WTC11 (cell line): ENCODE results near the gene CCDC92.

Experiments used
- ATF3 ChIP-seq: sonication (generic); formaldehyde crosslinking; conservative IDR thresholded peaks from 2 replicates; pipeline ENCODE4 v1.8.1; 2022; ENCODE audit warnings: mild to moderate bottlenecking, missing genetic modification reagents
- CTCF ChIP-seq: fragments of 200-600 bp; IDR thresholded peaks from 2 replicates; pipeline ENCODE4 v1.8.0; 2022; ENCODE audit warnings: antibody characterized with exemption
- MLX ChIP-seq: sonication (generic); formaldehyde crosslinking; IDR thresholded peaks from 2 replicates; pipeline ENCODE4 v1.8.1; 2023; ENCODE audit warnings: mild to moderate bottlenecking, missing genetic modification reagents, moderate library complexity
- ZNF232 ChIP-seq: sonication (generic); formaldehyde crosslinking; IDR thresholded peaks from 2 replicates; pipeline ENCODE4 v1.8.0; 2022; ENCODE audit warnings: mild to moderate bottlenecking, missing genetic modification reagents

GRCh38 chr12:123967121-123967586, 5.5 kb downstream of the CCDC92 start:
- TF ChIP-seq MLX (CRISPR knock-in tag) (no peak), ZNF232 (CRISPR knock-in tag) (no peak), ATF3 (CRISPR knock-in tag) (no peak), CTCF (no peak)
